Measurements from ENCODE around the gene FOXK2.

FOXK2 gene

DNA sequence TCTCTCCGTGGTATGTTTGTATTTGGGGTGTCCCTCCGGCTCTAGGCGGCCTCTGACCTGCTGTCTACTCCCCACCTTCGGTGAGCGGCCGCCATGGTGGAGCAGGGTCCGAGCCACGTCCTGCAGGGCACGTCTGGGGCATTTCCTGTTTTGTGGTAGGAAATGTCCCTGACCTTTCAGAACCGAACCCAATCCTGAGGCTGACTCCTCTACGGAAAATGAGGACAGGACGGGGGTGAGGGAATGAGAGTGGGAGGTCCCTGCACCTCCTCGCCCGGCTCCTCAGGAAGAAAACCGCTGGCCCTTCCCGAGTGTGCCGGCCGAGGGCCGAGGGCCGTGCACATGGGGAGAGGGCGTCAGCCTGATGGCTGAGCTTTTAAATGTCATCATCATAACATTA is 83.0 kb downstream of the FOXK2 start:
- no peak overlapping the region for H3K4me3 ChIP-seq (ENCODE audit: low read depth, low read length)
- no peak for DNase-seq (ENCODE audit: low read depth)
- TF ChIP-seq MYC (IDR thresholded peaks at IDR 0.05; ENCODE audit: low read depth, low read length) (no peak), POLR2A (IDR thresholded peaks at IDR 0.05; ENCODE audit: extremely low read depth, insufficient read length) (no peak)
- TF ChIP-seq, protein P1, sequence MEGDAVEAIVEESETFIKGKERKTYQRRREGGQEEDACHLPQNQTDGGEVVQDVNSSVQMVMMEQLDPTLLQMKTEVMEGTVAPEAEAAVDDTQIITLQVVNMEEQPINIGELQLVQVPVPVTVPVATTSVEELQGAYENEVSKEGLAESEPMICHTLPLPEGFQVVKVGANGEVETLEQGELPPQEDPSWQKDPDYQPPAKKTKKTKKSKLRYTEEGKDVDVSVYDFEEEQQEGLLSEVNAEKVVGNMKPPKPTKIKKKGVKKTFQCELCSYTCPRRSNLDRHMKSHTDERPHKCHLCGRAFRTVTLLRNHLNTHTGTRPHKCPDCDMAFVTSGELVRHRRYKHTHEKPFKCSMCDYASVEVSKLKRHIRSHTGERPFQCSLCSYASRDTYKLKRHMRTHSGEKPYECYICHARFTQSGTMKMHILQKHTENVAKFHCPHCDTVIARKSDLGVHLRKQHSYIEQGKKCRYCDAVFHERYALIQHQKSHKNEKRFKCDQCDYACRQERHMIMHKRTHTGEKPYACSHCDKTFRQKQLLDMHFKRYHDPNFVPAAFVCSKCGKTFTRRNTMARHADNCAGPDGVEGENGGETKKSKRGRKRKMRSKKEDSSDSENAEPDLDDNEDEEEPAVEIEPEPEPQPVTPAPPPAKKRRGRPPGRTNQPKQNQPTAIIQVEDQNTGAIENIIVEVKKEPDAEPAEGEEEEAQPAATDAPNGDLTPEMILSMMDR (IDR thresholded peaks at IDR 0.05; ENCODE audit: low read depth, low read length), result no peak
- TF ChIP-seq, protein P2, sequence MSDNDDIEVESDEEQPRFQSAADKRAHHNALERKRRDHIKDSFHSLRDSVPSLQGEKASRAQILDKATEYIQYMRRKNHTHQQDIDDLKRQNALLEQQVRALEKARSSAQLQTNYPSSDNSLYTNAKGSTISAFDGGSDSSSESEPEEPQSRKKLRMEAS (IDR thresholded peaks at IDR 0.05; ENCODE audit: low read depth, low read length), result no peak

DNA sequence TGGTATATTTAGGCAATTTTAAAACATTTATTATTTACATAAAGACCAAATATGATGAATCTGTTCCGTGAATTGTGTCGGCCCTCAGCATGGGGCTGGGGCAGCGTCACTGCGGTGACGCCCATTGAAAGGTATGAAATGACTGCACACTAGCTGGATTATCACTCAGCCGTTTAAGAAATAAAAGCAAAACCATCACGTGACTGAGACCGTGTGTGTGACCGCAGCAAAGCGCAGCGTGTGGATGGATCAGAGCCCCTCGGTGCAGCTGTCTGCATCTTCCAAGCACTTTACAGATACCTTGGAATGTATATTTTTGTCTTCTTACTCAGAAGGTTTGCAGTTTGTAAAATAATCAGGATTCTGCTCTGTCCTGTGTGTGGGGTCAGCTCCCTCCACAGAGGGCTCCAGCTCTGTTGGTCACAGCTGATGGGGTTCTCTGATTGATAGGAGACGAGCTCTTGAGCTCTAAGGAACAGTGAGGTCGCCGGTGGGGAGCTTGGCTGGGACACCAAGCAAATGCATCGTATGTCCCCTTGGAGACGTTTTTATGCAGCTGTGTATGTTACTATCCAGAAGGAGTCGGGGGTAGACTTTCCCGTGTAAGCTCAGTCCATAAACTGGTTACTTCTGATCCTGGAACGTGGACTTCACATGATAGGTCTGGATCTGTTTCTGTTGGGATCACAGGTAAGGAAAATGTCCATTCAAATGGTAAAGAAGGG is 83.6 kb downstream of the FOXK2 start:
- no peak overlapping the region for H3K4me3 ChIP-seq (ENCODE audit: low read depth, low read length)
- DNase-seq (ENCODE audit: low read depth), result no peak
- TF ChIP-seq MYC (IDR thresholded peaks at IDR 0.05; ENCODE audit: low read depth, low read length) (no peak), POLR2A (IDR thresholded peaks at IDR 0.05; ENCODE audit: extremely low read depth, insufficient read length) (no peak)
- TF ChIP-seq, protein P2 (IDR thresholded peaks at IDR 0.05; ENCODE audit: low read depth, low read length), result no peak

DNA sequence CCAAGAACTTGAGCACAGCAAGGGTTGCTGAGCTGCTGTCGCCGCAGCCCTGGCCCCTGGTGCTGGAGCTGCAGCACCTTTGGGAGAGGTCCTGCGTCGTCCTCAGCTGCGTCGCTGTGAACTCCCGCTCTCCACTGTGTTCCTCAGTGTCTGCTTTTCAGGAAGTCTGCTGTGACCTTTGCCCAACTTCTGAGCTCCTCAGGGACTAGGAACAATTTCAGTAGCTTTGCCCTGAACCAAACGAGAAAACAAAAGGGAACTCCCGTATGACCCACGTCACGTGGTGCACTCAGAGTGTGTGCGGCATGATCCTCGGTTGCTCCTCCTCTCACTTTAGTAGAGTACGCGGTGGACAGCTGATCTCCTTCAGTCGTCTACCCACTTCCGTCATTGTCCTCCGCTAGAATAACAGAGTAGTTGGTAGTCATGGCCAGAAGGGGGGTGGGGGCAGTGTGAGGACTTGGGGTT is 84.5 kb downstream of the FOXK2 start:
- H3K4me3 ChIP-seq (ENCODE audit: low read depth, low read length), result no peak overlapping the region
- peak; percentile 33 for DNase-seq (ENCODE audit: low read depth)
- TF ChIP-seq, protein P2 (IDR thresholded peaks at IDR 0.05; ENCODE audit: low read depth, low read length), result peak; percentile 90
- no peak; the same call in 1 of the 2 replicates for TF ChIP-seq MYC (IDR thresholded peaks at IDR 0.05; ENCODE audit: low read depth, low read length)

DNA sequence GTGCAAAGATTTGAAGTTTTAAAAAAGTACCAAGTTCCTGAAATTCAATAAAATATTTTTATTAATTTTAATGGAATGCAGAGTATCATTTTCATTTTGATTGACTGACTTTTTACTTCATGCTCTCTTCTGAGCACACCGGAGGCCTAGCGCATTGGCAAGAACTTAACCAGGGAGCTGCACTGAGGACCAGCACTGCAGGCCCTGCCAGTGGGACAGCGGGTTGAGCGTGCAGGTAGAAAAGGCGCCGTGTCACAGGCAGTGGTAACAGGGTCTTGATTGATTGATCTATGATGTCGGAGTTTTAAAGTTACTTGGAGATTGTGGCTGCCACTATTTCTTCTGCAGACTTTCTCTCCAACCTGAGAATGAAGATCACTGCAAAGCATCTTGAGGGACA is 85.0 kb downstream of the FOXK2 start:
- TF ChIP-seq, protein P1 (IDR thresholded peaks at IDR 0.05; ENCODE audit: low read depth, low read length), result no peak
- TF ChIP-seq MYC (IDR thresholded peaks at IDR 0.05; ENCODE audit: low read depth, low read length), result no peak
- DNase-seq (ENCODE audit: low read depth), result no peak
- H3K4me3 ChIP-seq (ENCODE audit: low read depth, low read length), result no peak overlapping the region

DNA sequence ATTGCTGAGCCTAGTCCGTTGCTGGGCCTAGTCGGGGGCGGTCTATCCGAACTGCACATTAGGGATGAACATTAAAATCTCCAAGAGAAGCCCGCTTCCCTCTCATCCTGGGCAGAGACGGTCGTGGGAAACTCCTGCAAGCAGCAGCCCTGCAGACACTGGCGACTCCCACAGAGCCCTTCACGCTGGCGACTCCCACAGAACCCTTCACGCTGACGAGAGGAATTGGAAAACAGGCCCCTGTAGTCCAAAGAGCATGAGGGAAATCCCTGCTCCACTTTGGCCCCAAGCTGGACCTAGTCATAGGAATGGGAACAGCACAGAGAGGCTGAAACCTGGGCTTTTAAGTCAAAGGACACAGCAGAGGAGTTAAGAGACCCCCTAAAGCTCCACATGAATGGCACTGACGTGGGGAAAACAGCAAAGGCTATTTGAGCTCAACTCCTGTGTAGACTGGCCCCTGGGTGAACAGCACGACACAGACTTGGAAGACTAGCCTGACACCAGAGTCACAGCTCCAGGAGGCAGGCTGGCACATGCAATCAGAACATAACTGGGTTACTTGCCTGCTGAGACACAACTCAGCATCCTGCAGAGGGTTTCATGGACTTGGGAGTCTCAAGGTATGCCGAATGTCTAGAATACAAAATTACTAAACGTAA is 86.5 kb downstream of the FOXK2 start:
- DNase-seq (ENCODE audit: low read depth), result no peak
- H3K4me3 ChIP-seq (ENCODE audit: low read depth, low read length), result no peak overlapping the region
- TF ChIP-seq, protein P2 (IDR thresholded peaks at IDR 0.05; ENCODE audit: low read depth, low read length), result no peak
- TF ChIP-seq, protein P1 (IDR thresholded peaks at IDR 0.05; ENCODE audit: low read depth, low read length), result no peak
- TF ChIP-seq MYC (IDR thresholded peaks at IDR 0.05; ENCODE audit: low read depth, low read length), result no peak

DNA sequence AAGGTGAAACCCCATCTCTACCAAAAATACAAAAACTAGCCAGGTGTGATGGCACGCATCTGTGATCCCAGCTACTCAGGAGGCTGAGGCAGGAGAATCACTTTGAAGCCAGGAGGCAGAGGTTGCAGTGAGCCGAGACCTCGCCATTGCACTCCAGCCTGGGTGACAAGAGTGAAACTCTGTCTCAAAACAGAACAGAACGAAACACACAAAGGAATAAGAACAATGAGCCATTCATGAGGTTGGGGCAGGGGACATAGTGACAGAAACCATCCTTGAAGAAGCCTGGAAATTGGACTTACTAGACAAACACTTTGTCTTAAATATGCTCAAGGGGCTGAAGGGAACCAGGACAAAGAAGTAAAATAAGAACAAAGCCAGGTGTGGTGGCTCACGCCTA is 89.3 kb downstream of the FOXK2 start:
- DNase-seq (ENCODE audit: low read depth), result no peak
- H3K4me3 ChIP-seq (ENCODE audit: low read depth, low read length), result no peak overlapping the region
- TF ChIP-seq, protein P1 (IDR thresholded peaks at IDR 0.05; ENCODE audit: low read depth, low read length), result no peak
- TF ChIP-seq POLR2A (IDR thresholded peaks at IDR 0.05; ENCODE audit: extremely low read depth, insufficient read length) (no peak), MYC (IDR thresholded peaks at IDR 0.05; ENCODE audit: low read depth, low read length) (no peak)
- TF ChIP-seq, protein P2 (IDR thresholded peaks at IDR 0.05; ENCODE audit: low read depth, low read length), result no peak

All from NB4 (cell line).